Measurements from ENCODE around the gene OR8B12.

OR8B12 gene

GRCh38 chr11:124543554-124543953 lies at the start of gene OR8B12:
Gene OR8B12 (minus strand): TSS chr11:124543654. CDS start chr11:124543654, 0 bp downstream.
- H3K27ac Mint-ChIP-seq, result no peak within 1 kb of the TSS
- no peaks in the 10 kb centered on the region for H3K27me3 Mint-ChIP-seq (ENCODE audit: low read depth)
- no peaks in the 10 kb centered on the region for H3K9me3 Mint-ChIP-seq
- H3K4me1 Mint-ChIP-seq, result no peaks in the 10 kb centered on the region
- no peaks in the 10 kb centered on the region for H3K36me3 Mint-ChIP-seq (ENCODE audit: low read depth)
- no peak for TF ChIP-seq CTCF (IDR thresholded peaks at IDR 0.05; ENCODE audit: unreplicated experiment in 3 of 3)
- no peak within 1 kb of the TSS for H3K4me3 Mint-ChIP-seq

- no peak overlapping the region for H3K4me3 Mint-ChIP-seq
- H3K27me3 Mint-ChIP-seq (ENCODE audit: low read depth), result peaks cover 6% of the 10 kb centered on the region
- no peaks in the 10 kb centered on the region for H3K4me1 Mint-ChIP-seq
- H3K27ac Mint-ChIP-seq, result no peak overlapping the region
- H3K9me3 Mint-ChIP-seq, result no peaks in the 10 kb centered on the region
- no peaks in the 10 kb centered on the region for H3K36me3 Mint-ChIP-seq (ENCODE audit: low read depth)
- no peak for TF ChIP-seq CTCF (IDR thresholded peaks at IDR 0.05; ENCODE audit: unreplicated experiment in 3 of 3)
These were observed 49.2 kb upstream of the OR8B12 start for GRCh38 chr11:124592627-124593026.

- no peaks in the 10 kb centered on the region for H3K9me3 Mint-ChIP-seq
- no peaks in the 10 kb centered on the region for H3K4me1 Mint-ChIP-seq
- no peak overlapping the region for H3K4me3 Mint-ChIP-seq
- H3K27me3 Mint-ChIP-seq (ENCODE audit: low read depth), result no peaks in the 10 kb centered on the region
- no peaks in the 10 kb centered on the region for H3K36me3 Mint-ChIP-seq (ENCODE audit: low read depth)
- H3K27ac Mint-ChIP-seq, result no peak overlapping the region
- TF ChIP-seq CTCF (IDR thresholded peaks at IDR 0.05; ENCODE audit: unreplicated experiment in 3 of 3), result no peak
These were observed 48.0 kb upstream of the OR8B12 start for GRCh38 chr11:124591430-124591829.

GRCh38 chr11:124586238-124586860 lies 42.9 kb upstream of the OR8B12 start:
- H3K27ac Mint-ChIP-seq, result no peak overlapping the region

GRCh38 chr11:124584681-124585372 lies 41.4 kb upstream of the OR8B12 start:
- TF ChIP-seq CTCF (IDR thresholded peaks at IDR 0.05; ENCODE audit: unreplicated experiment in 3 of 3), result no peak
- Mint-ChIP-seq H3K36me3 (ENCODE audit: low read depth) (no peaks in the 10 kb centered on the region), H3K27ac (no peak overlapping the region), H3K4me3 (no peak overlapping the region), H3K27me3 (ENCODE audit: low read depth) (no peaks in the 10 kb centered on the region), H3K9me3 (no peaks in the 10 kb centered on the region), H3K4me1 (no peaks in the 10 kb centered on the region)

More at GRCh38 chr11:124586238-124586860, 42.9 kb upstream of the OR8B12 start:
- H3K9me3 Mint-ChIP-seq, result no peaks in the 10 kb centered on the region
- no peaks in the 10 kb centered on the region for H3K36me3 Mint-ChIP-seq (ENCODE audit: low read depth)
- H3K4me1 Mint-ChIP-seq, result no peaks in the 10 kb centered on the region
- no peak overlapping the region for H3K4me3 Mint-ChIP-seq
- H3K27me3 Mint-ChIP-seq (ENCODE audit: low read depth), result no peaks in the 10 kb centered on the region
- peak; percentile 56 to 64 (median 60) for TF ChIP-seq CTCF (IDR thresholded peaks at IDR 0.05; ENCODE audit: unreplicated experiment in 3 of 3)

- Mint-ChIP-seq H3K36me3 (ENCODE audit: low read depth) (no peaks in the 10 kb centered on the region), H3K27ac (no peak overlapping the region), H3K9me3 (no peaks in the 10 kb centered on the region), H3K27me3 (ENCODE audit: low read depth) (no peaks in the 10 kb centered on the region), H3K4me3 (no peak overlapping the region), H3K4me1 (no peaks in the 10 kb centered on the region)
- TF ChIP-seq CTCF (IDR thresholded peaks at IDR 0.05; ENCODE audit: unreplicated experiment in 3 of 3), result no peak
These were observed 40.3 kb upstream of the OR8B12 start for GRCh38 chr11:124583781-124584180.

Measured in nephron (organoid).